CD4-positive, alpha-beta T cell treated with Interleukin-6 at 100 ng/mL for 8 hours (primary cell): ENCODE data around the gene LRFN2.
A peak's percentile ranks its signal among the peaks of the same experiment; 100 is the strongest.

Experiments
- DNase-seq: peaks from one replicate; pipeline ENCODE4 v3.0.0-alpha.2; 2020; ENCODE audit warnings: mixed read lengths, low spot score

Gene LRFN2

GRCh38 chr6:40399888-40400457 lies 187.2 kb downstream of the LRFN2 start:
- DNase-seq, result no peak

GRCh38 chr6:40398810-40399477 lies 188.2 kb downstream of the LRFN2 start:
- DNase-seq, result no peak

GRCh38 chr6:40398034-40398691 lies 189.0 kb downstream of the LRFN2 start:
- no peak for DNase-seq

- no peak for DNase-seq
Measured at GRCh38 chr6:40397287-40398033, 189.7 kb downstream of the LRFN2 start.

GRCh38 chr6:40395698-40396076 lies 191.5 kb downstream of the LRFN2 start:
- no peak for DNase-seq

GRCh38 chr6:40395066-40395697 lies 192.0 kb downstream of the LRFN2 start:
- DNase-seq, result no peak

GRCh38 chr6:40394381-40394780 lies 192.8 kb downstream of the LRFN2 start:
- no peak for DNase-seq

- DNase-seq, result no peak
Measured at GRCh38 chr6:40393641-40394040, 193.5 kb downstream of the LRFN2 start.

GRCh38 chr6:40392589-40392988 lies 194.6 kb downstream of the LRFN2 start:
- no peak for DNase-seq

GRCh38 chr6:40391851-40392517 lies 195.2 kb downstream of the LRFN2 start:
- DNase-seq, result no peak

- no peak for DNase-seq
Measured at GRCh38 chr6:40391086-40391485, 196.1 kb downstream of the LRFN2 start.

GRCh38 chr6:40390144-40390800 lies 196.9 kb downstream of the LRFN2 start:
- no peak for DNase-seq

GRCh38 chr6:40389254-40389653 lies 197.9 kb downstream of the LRFN2 start:
- DNase-seq, result peak; percentile 14

- no peak for DNase-seq
Measured at GRCh38 chr6:40387871-40388264, 199.3 kb downstream of the LRFN2 start.

GRCh38 chr6:40387127-40387870 lies 199.9 kb downstream of the LRFN2 start:
- peak; percentile 9 for DNase-seq

GRCh38 chr6:40386200-40386599 lies 201.0 kb downstream of the LRFN2 start:
- DNase-seq, result no peak

GRCh38 chr6:40383348-40384115 lies 203.6 kb downstream of the LRFN2 start:
- DNase-seq, result no peak

GRCh38 chr6:40380271-40380670 lies 206.9 kb downstream of the LRFN2 start:
- DNase-seq, result no peak

GRCh38 chr6:40379811-40380210 lies 207.4 kb downstream of the LRFN2 start:
- DNase-seq, result no peak

GRCh38 chr6:40378725-40379074 lies 208.5 kb downstream of the LRFN2 start:
- no peak for DNase-seq
